ENCODE data around the gene SLC25A10. TPM values are rescaled to one million over a fixed set of nuclear protein-coding genes. Genes with fewer than 3 reads are reported as not detected.
A peak's percentile ranks its signal among the peaks of the same experiment; 100 is the strongest.

The SLC25A10 gene
- total and polyA plus RNA-seq, 7 experiments from 2014 or later = 3.4 to 27.4 (median 5.2) TPM

GRCh38 chr17:81680150-81680549 lies 31.9 kb upstream of the SLC25A10 start:
- Mint-ChIP-seq H3K4me1 (peaks cover 10 to 34% (median 28%) of the 10 kb centered on the region in 7 donors), H3K9me3 (peaks cover 0 to 4% (median 0%) of the 10 kb centered on the region in 11 donors), H3K36me3 (peaks cover 0 to 9% (median 4%) of the 10 kb centered on the region in 5 donors), H3K27me3 (peaks cover 0 to 3% (median 0%) of the 10 kb centered on the region in 5 donors), H3K4me3 (peak overlapping the region in 1 of 10 donors; percentile 23), H3K27ac (peak overlapping the region in 1 of 9 donors; percentile 76)
- no peaks in the 10 kb centered on the region for H3K27me3 ChIP-seq (ENCODE audit: control insufficient read depth in 2 of 2, insufficient read depth in 2 of 2, low read length in 2 of 2)
- H3K9me3 ChIP-seq (ENCODE audit: control insufficient read depth in 2 of 3, low read length in 3 of 3) = no peaks in the 10 kb centered on the region
- intact Hi-C loops (cut with micrococcal nuclease) = loop anchor here (5.0 to 10.0 kb wide), 4 partner anchors 128 to 417 kb away; partner anchors contain the start of genes ACTG1 (in 2 of the 2), DCXR (in 1 of the 2), FAAP100 (in 1 of the 2) and FASN (in 1 of the 2)
- peaks cover 14% of the 10 kb centered on the region in 2 donors for H3K4me1 ChIP-seq (ENCODE audit: control insufficient read depth in 2 of 2, insufficient read depth in 2 of 2, low read length in 2 of 2)
- H3K27ac ChIP-seq (ENCODE audit: low read depth, low read length) = no peak overlapping the region
- CTCF ChIA-PET = no interaction called here
- ATAC-seq = no peak
- peaks cover 0 to 9% (median 0%) of the 10 kb centered on the region in 3 experiments for H3K36me3 ChIP-seq (ENCODE audit: control insufficient read depth in 2 of 3, insufficient read depth in 3 of 3, low read length in 3 of 3)
- H3K4me3 ChIP-seq (ENCODE audit: low read length) = no peak overlapping the region
- no peak for DNase-seq
- POLR2A ChIA-PET = no interaction called here

GRCh38 chr17:81681672-81682071 lies 30.4 kb upstream of the SLC25A10 start:
- H3K36me3 Mint-ChIP-seq = peaks cover 4 to 10% (median 4%) of the 10 kb centered on the region in 5 donors
- peaks cover 0 to 4% (median 0%) of the 10 kb centered on the region in 11 donors for H3K9me3 Mint-ChIP-seq
- Histone ChIP-seq H3K27ac (ENCODE audit: low read depth, low read length) (no peak overlapping the region), H3K4me3 (ENCODE audit: low read length) (no peak overlapping the region), H3K36me3 (ENCODE audit: control insufficient read depth in 2 of 3, insufficient read depth in 3 of 3, low read length in 3 of 3) (peaks cover 6 to 19% (median 7%) of the 10 kb centered on the region in 3 experiments), H3K9me3 (ENCODE audit: control insufficient read depth in 2 of 3, low read length in 3 of 3) (no peaks in the 10 kb centered on the region), H3K4me1 (ENCODE audit: control insufficient read depth in 2 of 2, insufficient read depth in 2 of 2, low read length in 2 of 2) (peaks cover 22 to 24% of the 10 kb centered on the region in 2 donors), H3K27me3 (ENCODE audit: control insufficient read depth in 2 of 2, insufficient read depth in 2 of 2, low read length in 2 of 2) (no peaks in the 10 kb centered on the region)
- H3K27me3 Mint-ChIP-seq = peaks cover 0 to 3% (median 0%) of the 10 kb centered on the region in 5 donors
- peaks cover 22 to 43% (median 33%) of the 10 kb centered on the region in 7 donors for H3K4me1 Mint-ChIP-seq
- peak overlapping the region in 1 of 9 donors; percentile 9 for H3K27ac Mint-ChIP-seq
- ATAC-seq (no peak), DNase-seq (no peak)
- intact Hi-C loops (cut with micrococcal nuclease) = loop anchor here (2.0 to 10.0 kb wide), 6 partner anchors 15 to 416 kb away; partner anchors contain the start of genes ACTG1 (in 2 of the 2), CCDC137 (in 1 of the 2), DCXR (in 1 of the 2) and FAAP100 (in 1 of the 2)
- H3K4me3 Mint-ChIP-seq = peak overlapping the region in 6 of 10 donors; percentile 18 to 91 (median 54)
- CTCF ChIA-PET = no interaction called here
- POLR2A ChIA-PET = interaction anchor here (0.9 to 4.7 kb wide), 3 partner anchors 15 to 191 kb away, joined by 3 to 49 read pairs (median 26); partner anchors contain the start of genes CCDC137, MRPL12 and OXLD1

- DNase-seq (no peak), ATAC-seq (no peak)
- Mint-ChIP-seq H3K27me3 (peaks cover 0 to 3% (median 0%) of the 10 kb centered on the region in 5 donors), H3K4me1 (peaks cover 22 to 50% (median 40%) of the 10 kb centered on the region in 7 donors), H3K36me3 (peaks cover 4 to 14% (median 5%) of the 10 kb centered on the region in 5 donors), H3K4me3 (peak overlapping the region; percentile 88 to 99 (median 96)), H3K27ac (peak overlapping the region in 8 of 9 donors; percentile 51 to 93 (median 63)), H3K9me3 (peaks cover 0 to 4% (median 0%) of the 10 kb centered on the region in 11 donors)
- POLR2A ChIA-PET = interaction anchor here (0.6 to 4.7 kb wide), 16 partner anchors 13 to 445 kb away, joined by 3 to 49 read pairs (median 4); partner anchors contain the start of genes ALYREF, CCDC137, MRPL12 and OXLD1
- H3K4me1 ChIP-seq (ENCODE audit: control insufficient read depth in 2 of 2, insufficient read depth in 2 of 2, low read length in 2 of 2) = peaks cover 22 to 24% of the 10 kb centered on the region in 2 donors
- CTCF ChIA-PET = interaction anchor here (0.5 kb wide), 1 partner anchor 28 kb away, joined by 3 read pairs; no protein-coding TSS in a partner anchor
- peak overlapping the region; percentile 76 for H3K4me3 ChIP-seq (ENCODE audit: low read length)
- no peaks in the 10 kb centered on the region for H3K27me3 ChIP-seq (ENCODE audit: control insufficient read depth in 2 of 2, insufficient read depth in 2 of 2, low read length in 2 of 2)
- H3K36me3 ChIP-seq (ENCODE audit: control insufficient read depth in 2 of 3, insufficient read depth in 3 of 3, low read length in 3 of 3) = peaks cover 6 to 29% (median 11%) of the 10 kb centered on the region in 3 experiments
- intact Hi-C loops (cut with micrococcal nuclease) = loop anchor here (1.0 to 10.0 kb wide), 12 partner anchors 16 to 415 kb away; partner anchors contain the start of genes ACTG1 (in 2 of the 2), CCDC137 (in 2 of the 2), MRPL12 (in 2 of the 2) and NPLOC4 (in 2 of the 2)
- peak overlapping the region; percentile 84 for H3K27ac ChIP-seq (ENCODE audit: low read depth, low read length)
- no peaks in the 10 kb centered on the region for H3K9me3 ChIP-seq (ENCODE audit: control insufficient read depth in 2 of 3, low read length in 3 of 3)
Observed at GRCh38 chr17:81682565-81683207, 29.4 kb upstream of the SLC25A10 start.

GRCh38 chr17:81683208-81683583 lies 28.9 kb upstream of the SLC25A10 start:
- H3K9me3 ChIP-seq (ENCODE audit: control insufficient read depth in 2 of 3, low read length in 3 of 3) = no peaks in the 10 kb centered on the region
- peaks cover 22 to 49% (median 40%) of the 10 kb centered on the region in 7 donors for H3K4me1 Mint-ChIP-seq
- H3K27ac ChIP-seq (ENCODE audit: low read depth, low read length) = peak overlapping the region; percentile 84
- no peaks in the 10 kb centered on the region for H3K27me3 ChIP-seq (ENCODE audit: control insufficient read depth in 2 of 2, insufficient read depth in 2 of 2, low read length in 2 of 2)
- POLR2A ChIA-PET = interaction anchor here (0.8 to 4.7 kb wide), 19 partner anchors 13 to 460 kb away, joined by 3 to 49 read pairs (median 4); partner anchors contain the start of genes ALYREF, CCDC137, CEP131 and DCXR
- H3K4me3 ChIP-seq (ENCODE audit: low read length) = peak overlapping the region; percentile 76
- H3K4me1 ChIP-seq (ENCODE audit: control insufficient read depth in 2 of 2, insufficient read depth in 2 of 2, low read length in 2 of 2) = peaks cover 22 to 24% of the 10 kb centered on the region in 2 donors
- H3K9me3 Mint-ChIP-seq = peaks cover 0 to 4% (median 0%) of the 10 kb centered on the region in 11 donors
- peaks cover 0 to 3% (median 0%) of the 10 kb centered on the region in 5 donors for H3K27me3 Mint-ChIP-seq
- H3K4me3 Mint-ChIP-seq = peak overlapping the region; percentile 88 to 99 (median 96)
- CTCF ChIA-PET = interaction anchor here (0.5 kb wide), 1 partner anchor 29 kb away, joined by 3 read pairs; no protein-coding TSS in a partner anchor
- peak overlapping the region; percentile 51 to 96 (median 79) for H3K27ac Mint-ChIP-seq
- H3K36me3 ChIP-seq (ENCODE audit: control insufficient read depth in 2 of 3, insufficient read depth in 3 of 3, low read length in 3 of 3) = peaks cover 6 to 34% (median 11%) of the 10 kb centered on the region in 3 experiments
- ATAC-seq = no peak
- DNase-seq = no peak
- H3K36me3 Mint-ChIP-seq = peaks cover 4 to 14% (median 5%) of the 10 kb centered on the region in 5 donors
- intact Hi-C loops (cut with micrococcal nuclease) = loop anchor here (1.0 to 10.0 kb wide), 12 partner anchors 16 to 414 kb away; partner anchors contain the start of genes ACTG1 (in 2 of the 2), CCDC137 (in 2 of the 2), MRPL12 (in 2 of the 2) and NPLOC4 (in 2 of the 2)

- H3K36me3 ChIP-seq (ENCODE audit: control insufficient read depth in 2 of 3, insufficient read depth in 3 of 3, low read length in 3 of 3) = peaks cover 6 to 40% (median 16%) of the 10 kb centered on the region in 3 experiments
- Mint-ChIP-seq H3K36me3 (peaks cover 4 to 16% (median 5%) of the 10 kb centered on the region in 5 donors), H3K9me3 (peaks cover 0 to 4% (median 0%) of the 10 kb centered on the region in 11 donors), H3K27ac (peak within 1 kb of the TSS; percentile 83 to 97 (median 95)), H3K4me3 (peak within 1 kb of the TSS; percentile 88 to 99 (median 96)), H3K4me1 (peaks cover 22 to 49% (median 40%) of the 10 kb centered on the region in 7 donors), H3K27me3 (peaks cover 0 to 3% (median 0%) of the 10 kb centered on the region in 5 donors)
- H3K27ac ChIP-seq (ENCODE audit: low read depth, low read length) = peak within 1 kb of the TSS; percentile 84
- DNase-seq (peak; percentile 91 to 98 (median 97)), ATAC-seq (peak; percentile 98)
- H3K9me3 ChIP-seq (ENCODE audit: control insufficient read depth in 2 of 3, low read length in 3 of 3) = no peaks in the 10 kb centered on the region
- POLR2A ChIA-PET = interaction anchor here (0.6 to 4.7 kb wide), 24 partner anchors 8 to 772 kb away, joined by 3 to 49 read pairs (median 4); partner anchors contain the start of genes ALYREF, CCDC137, CEP131 and DCXR
- intact Hi-C loops (cut with micrococcal nuclease) = loop anchor here (1.0 to 10.0 kb wide), 12 partner anchors 17 to 413 kb away; partner anchors contain the start of genes ACTG1 (in 2 of the 2), CCDC137 (in 2 of the 2), MRPL12 (in 2 of the 2) and NPLOC4 (in 2 of the 2)
- peaks cover 22 to 24% of the 10 kb centered on the region in 2 donors for H3K4me1 ChIP-seq (ENCODE audit: control insufficient read depth in 2 of 2, insufficient read depth in 2 of 2, low read length in 2 of 2)
- no peaks in the 10 kb centered on the region for H3K27me3 ChIP-seq (ENCODE audit: control insufficient read depth in 2 of 2, insufficient read depth in 2 of 2, low read length in 2 of 2)
- CTCF ChIA-PET = interaction anchor here (0.5 kb wide), 1 partner anchor 29 kb away, joined by 3 read pairs; no protein-coding TSS in a partner anchor
- H3K4me3 ChIP-seq (ENCODE audit: low read length) = peak within 1 kb of the TSS; percentile 76
Observed at GRCh38 chr17:81683584-81684441, 28.3 kb upstream of the SLC25A10 start, which contains the start of the genes ARL16 and HGS. TSS of gene ARL16 (minus strand) at chr17:81683797. CDS start at chr17:81683753, 44 bp downstream. TSS of gene HGS (plus strand) at chr17:81684011. CDS start at chr17:81684067, 56 bp downstream.

All from naive thymus-derived CD4-positive, alpha-beta T cell (primary cell).